Glomerular visceral epithelial cell (primary cell): Measurements from ENCODE around the gene CHCHD3.
"Not testable (repeated sequence)": the region's sequence is repeated elsewhere in the genome, so short reads cannot be mapped to it uniquely, and the experiment has no call there.

Experiments
- DNase-seq: peaks from one replicate; pipeline ENCODE4 v3.0.0-alpha.2; 2016; ENCODE audit errors: extremely low spot score

The CHCHD3 gene

DNA sequence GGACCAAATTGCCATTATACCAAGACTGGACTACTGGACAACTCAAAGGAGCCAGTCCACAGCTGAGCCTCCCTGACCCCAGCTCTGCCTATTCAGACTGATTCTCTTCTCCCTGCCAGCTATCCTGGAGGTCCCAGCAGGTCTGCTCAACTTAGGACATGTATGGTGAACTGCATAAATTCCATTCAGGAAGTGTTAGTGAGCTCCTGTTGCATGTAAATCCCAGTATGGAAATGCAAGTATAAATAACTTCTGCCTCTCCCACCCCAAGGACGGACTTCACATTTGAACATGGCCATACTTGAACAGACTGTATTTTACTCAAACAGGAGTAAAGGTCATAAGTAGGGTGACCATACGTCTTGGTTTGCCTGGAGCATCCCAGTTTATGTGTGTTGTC, 128.4 kb downstream of the CHCHD3 start:
- DNase-seq: no peak

GRCh38 chr7:132950725-132951124, 131.2 kb downstream of the CHCHD3 start:
- DNase-seq: no peak

DNA sequence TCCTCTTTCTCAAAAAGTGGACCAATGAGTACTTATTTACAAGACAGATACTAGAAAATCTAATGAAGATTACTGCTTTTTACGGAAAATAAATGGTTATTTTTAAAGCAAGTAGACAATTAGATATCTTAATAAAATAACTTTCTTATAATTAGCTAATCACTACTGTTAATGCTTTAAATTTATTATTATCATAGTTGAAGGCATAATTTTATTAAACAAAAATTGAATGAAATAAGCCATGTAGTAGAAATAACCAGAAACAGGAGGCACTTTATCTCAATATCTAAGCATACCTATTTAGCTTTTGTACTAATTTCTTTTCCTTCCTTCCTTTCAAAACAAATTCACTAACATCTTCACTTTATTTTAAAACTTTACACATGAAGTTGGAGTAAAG, 134.9 kb downstream of the CHCHD3 start:
- DNase-seq: no peak

DNA sequence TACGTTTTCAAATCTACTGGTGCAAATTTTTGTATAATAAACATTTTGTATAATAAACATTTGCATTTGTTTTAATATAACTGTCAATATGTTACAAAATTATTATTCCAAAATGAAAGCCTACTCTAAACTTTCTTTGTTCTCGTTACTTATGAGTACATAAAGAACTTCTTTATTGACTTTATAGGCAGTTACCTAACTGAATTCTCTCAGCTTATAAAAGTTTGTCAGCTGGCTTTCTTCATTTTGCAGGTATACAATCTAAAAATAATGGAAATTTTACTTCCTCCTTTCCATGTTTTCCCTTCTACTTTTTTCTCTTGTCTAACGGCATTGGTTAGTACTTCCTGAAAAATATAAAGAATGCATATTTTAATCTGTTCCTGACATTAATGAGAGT, 137.1 kb downstream of the CHCHD3 start:
- DNase-seq: no peak

DNA sequence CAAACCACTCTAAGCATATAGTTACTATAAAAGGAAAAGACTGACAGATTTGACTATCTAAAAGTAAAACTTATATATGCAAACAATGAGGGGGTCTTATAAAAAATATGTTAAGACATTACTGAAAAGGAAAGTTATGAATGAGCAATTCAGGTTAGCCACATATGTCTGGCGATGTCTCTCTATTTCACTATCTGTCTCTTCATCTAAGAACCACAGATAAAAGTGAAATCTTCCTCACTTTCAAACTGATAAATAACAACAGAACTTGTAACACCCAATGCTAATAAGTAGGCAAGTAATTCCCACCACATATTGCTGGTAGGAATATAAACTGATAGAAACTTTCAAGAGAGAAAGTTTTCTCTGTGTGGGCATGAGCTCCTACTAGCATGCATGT, 138.2 kb downstream of the CHCHD3 start:
- no peak for DNase-seq

GRCh38 chr7:132942701-132943100, 139.2 kb downstream of the CHCHD3 start:
- no peak for DNase-seq

DNA sequence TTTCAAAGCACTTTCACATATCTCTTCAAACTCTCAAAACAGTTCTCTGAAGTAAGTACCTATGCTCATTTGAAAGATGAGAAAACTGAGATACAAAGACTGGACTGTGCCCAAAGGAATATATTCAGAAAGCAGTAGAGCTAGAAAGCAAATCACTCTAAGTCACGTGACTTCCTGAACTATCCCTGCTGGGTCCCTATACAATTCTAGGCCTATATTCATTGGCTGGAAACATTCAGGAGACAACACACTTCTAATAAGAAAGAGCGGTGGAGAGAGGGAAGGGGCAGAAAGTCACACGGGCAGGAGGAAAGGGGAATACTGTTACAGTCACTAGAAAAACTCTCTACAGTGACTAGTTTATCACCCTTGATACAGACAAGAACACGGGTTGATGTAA, 140.0 kb downstream of the CHCHD3 start:
- no peak for DNase-seq

GRCh38 chr7:132941428-132941827, 140.5 kb downstream of the CHCHD3 start:
- DNase-seq: no peak

DNA sequence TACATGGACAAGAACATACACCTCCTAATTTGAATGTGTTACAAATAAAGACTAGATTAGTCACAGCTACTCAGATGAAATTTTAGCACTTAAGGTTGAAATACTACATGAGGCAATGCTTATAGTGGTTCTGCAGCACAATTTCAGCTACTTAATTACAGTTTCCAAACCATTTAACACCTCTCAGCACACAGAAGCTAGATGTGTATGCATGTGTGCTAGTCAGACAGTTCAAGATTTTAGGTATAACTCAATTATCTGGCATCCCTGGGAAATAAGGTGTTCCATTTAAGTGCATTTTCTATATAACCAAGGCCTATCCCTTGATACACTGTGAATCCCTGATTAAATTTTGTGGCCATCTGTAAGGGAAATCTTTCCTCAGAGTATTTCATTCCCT, 141.8 kb downstream of the CHCHD3 start:
- DNase-seq: no peak

- DNase-seq: no peak
These were observed 142.4 kb downstream of the CHCHD3 start for GRCh38 chr7:132939495-132939894.

- no peak for DNase-seq
These were observed 144.6 kb downstream of the CHCHD3 start for GRCh38 chr7:132937286-132937685.

DNA sequence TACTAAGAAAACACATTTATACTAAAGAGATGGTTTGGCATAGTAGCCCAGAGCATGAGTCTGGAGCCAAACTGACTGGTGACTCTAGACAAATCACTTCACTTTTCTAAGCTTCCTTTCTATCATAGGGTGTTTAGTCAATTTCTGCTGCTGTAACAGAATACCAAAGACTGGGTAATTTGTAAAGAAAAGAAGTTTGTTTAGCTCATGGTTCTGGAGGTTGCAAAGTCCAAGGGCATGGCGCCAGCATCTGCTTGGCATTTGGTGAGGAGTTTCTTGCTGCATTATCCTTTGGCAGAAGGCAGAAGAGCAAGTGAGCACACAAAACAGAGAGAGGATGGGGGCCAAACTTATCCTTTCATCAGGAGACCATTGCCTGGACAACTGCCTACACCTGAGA, 146.3 kb downstream of the CHCHD3 start:
- DNase-seq: no peak

- no peak for DNase-seq
These were observed 147.9 kb downstream of the CHCHD3 start for GRCh38 chr7:132934017-132934416.

DNA sequence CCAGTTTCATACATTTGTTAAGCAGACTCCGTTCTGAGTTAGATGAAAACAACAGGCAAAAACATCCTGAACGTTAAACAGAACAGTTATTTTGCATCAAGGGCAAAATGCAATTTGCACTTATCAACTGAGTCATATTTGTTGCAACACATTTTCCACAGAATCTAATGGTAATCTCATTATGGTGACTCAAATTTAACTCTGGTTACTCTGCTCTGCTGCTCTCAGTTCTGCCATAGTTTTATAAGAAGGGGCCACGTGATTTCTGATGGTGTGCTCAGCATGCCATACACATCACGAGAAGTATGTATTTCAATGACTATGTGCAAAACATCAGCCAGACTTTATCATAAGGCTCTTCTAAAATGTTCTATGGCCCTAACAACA, 148.8 kb downstream of the CHCHD3 start:
- DNase-seq: no peak

- DNase-seq: no peak
These were observed 149.4 kb downstream of the CHCHD3 start for GRCh38 chr7:132932296-132933071.

DNA sequence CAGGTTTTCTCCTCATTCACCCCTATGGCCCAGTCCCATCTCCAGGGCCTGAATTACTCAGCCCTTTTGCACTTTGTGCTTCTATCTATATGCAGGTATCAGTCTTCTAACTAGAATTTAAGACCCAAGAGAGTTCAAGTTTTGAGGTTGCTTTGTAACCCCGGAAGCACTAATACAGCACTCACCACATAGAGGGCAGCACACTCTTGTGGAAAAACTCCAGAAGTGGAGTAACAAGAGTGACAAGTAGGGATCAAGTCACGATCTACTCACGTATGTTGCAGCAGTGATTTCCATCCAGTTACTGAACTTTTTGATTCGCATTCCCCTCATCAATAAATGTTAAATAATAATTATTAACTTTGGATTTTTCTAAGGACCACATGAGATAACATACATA, 151.0 kb downstream of the CHCHD3 start:
- peak; percentile 6 for DNase-seq

DNA sequence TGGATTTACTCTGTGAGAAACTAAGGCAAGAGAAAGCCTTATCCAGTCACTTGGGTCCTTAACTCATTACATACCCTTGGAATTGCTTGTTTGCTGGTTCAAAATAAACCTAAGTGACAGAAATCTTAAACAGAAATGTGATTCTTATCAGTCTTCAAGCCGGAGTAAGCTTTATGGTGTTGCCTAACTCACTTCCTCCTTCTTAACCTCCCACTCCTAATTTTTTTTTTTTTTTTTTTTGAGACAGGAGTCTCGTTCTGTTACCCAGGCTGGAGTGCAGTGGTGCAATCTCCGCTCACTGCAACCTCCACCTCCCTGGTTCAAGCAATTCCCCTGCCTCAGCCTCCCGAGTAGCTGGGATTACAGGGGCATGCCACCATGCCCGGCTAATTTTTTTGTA, 151.9 kb downstream of the CHCHD3 start:
- not testable (repeated sequence) for DNase-seq

DNA sequence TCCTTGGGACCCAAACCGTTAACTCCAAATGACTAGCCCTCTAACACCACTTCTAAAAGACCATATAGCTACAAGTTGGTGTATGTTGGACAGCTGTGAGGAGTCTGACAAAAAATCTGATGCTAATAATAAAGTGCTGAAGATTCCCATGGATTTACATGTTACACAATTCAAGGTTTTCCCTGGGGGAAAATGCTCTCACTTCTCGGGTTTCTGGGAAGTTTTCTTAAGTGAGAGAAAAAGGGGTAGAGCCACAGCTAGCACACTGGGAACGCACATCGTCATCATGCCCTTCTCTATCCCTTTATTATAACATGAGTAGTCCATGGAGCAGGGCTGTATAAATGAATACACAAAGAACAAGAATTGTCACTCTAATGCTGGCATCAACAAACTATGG, 162.1 kb downstream of the CHCHD3 start:
- no peak for DNase-seq

DNA sequence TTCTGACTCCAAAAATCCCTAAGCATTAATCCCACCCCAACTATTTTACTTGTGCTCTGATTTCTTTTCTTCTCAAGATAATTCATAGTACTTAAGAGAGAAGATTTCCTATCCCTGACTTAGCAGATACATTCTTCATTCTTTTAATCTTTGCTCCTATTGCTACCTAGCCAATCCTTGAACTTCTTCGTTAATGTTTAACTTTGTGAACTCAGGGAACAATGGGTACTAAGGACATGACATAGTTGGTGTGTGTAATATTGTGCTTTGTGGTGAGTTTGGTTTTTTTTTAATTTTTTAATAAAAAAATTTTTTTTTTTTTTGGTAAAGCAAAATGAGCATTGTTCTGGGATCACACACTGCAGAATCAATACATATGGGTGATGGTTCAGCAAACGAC, 166.2 kb downstream of the CHCHD3 start:
- DNase-seq: peak; percentile 28

DNA sequence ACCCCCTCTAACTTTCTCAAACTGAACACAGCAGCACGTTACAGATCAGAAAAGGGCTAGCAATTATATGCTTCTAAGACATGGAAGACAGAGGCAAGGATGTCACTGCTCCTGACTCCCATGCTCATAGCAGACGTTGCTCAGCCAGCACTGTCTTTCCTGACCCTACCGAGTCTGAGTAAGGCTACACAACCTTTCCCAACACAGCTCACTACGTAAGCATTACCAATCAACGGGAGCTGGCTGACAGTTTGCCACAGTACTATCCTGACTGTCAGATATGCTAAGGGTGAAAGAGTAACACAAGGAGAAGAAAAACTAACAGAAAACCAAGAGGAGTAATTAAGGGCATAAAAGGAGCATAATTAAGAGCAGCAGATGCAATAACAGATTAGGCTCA, 171.2 kb downstream of the CHCHD3 start:
- no peak for DNase-seq

DNA sequence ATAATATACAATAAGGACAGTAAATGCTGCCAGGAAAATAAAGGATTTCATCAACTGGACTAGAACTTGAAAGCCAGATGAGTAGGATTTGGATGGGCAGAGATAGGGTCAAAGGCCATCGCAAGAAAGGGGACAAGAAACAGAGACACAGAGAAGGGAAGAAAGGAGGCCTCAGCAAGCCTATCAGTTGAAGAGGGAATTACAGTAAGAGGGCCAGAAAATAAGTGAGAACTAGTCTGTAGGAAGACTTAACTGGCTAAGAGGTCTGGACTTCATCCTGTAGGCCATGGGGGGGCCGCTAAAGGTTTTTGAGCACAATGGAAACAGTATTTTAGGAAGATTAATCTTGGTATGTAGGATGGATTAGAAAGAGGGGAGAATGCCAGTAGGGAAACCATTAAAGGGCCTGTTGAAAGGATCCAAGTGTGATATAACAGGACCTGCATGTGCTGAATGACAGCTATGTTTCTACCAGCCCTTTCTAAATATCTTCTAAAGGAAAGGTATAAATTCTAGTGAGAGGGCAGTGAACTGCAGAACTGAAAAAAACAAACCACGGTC, 174.4 kb downstream of the CHCHD3 start:
- no peak for DNase-seq

DNA sequence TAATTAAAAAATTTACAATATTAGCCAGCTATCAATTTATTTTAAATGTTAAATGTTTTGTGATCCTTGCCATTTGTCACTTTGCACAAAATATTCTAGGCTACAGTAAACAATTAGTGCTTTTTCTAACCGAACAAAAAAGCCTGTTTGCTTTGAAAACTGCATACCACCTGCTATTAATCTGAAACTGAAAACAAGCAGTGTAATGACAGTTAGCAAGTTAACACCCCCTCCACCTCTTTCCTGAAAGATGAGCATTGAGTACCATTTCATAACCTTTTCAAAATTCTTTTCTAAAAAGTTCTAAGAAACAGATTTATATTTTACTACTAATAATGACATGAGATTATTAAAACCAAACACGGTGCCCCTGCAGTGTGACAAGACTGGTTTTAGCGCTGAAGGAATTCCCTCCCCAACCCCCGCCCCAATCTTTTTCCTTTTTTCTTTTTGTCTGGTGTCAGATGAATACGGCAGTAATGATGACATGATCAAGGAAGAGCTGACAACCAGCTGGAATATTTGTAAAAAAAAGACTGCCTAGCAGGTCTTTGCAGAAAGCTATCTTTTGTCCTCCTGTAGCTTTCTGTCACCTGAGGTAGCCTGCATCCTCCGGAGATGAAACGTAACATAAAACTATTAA, 175.6 kb downstream of the CHCHD3 start:
- no peak for DNase-seq

DNA sequence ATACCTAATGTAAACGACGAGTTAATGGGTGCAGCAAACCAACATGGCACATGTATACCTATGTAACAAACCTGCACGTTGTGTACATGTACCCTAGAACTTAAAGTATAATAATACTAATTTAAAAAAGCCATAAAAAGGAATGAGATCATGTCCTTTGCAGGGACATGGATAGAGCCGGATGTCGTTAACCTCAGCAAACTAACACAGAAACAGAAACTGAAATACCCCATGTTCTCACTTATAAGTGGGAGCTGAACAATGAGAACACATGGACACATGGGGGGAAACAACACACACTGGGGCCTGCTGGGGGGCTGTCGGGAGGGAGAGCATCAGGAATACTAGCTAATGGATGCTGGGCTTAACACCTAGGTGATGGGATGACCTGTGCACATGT, 176.8 kb downstream of the CHCHD3 start:
- DNase-seq: not testable (repeated sequence)
